Colonic mucosa (tissue), 4 donors: ENCODE data around the gene MTMR10. TPM values are rescaled to one million over a fixed set of nuclear protein-coding genes. Genes with fewer than 3 reads are reported as not detected.

Experiments used
- DNase-seq: peaks from one replicate; pipeline ENCODE4 v3.0.0-alpha.2; 2020
- H3K27ac ChIP-seq: fragments of 200-600 bp; one replicate; pipeline ENCODE4 v1.8.0; 2021
- H3K27me3 ChIP-seq: fragments of 200-600 bp; one replicate; pipeline ENCODE4 v1.8.0; 2021
- H3K36me3 ChIP-seq: fragments of 200-600 bp; one replicate; pipeline ENCODE4 v1.8.0; 2021
- H3K4me1 ChIP-seq: fragments of 200-600 bp; one replicate; pipeline ENCODE4 v1.8.0; 2021; ENCODE audit warnings: mild to moderate bottlenecking
- H3K4me3 ChIP-seq: fragments of 200-600 bp; one replicate; pipeline ENCODE4 v1.8.0; 2021
- H3K9ac ChIP-seq, 2 donors: one replicate each; pipeline ENCODE4 v1.7.0; 2013; ENCODE audit warnings: control low read depth in 2 of 2, low read depth in 2 of 2, low read length in 2 of 2
- H3K9me3 ChIP-seq: fragments of 200-600 bp; one replicate; pipeline ENCODE4 v1.8.0; 2021
- CTCF ChIP-seq: fragments of 200-600 bp; IDR thresholded peaks from one replicate; pipeline ENCODE4 v1.8.0; 2022; ENCODE audit warnings: antibody characterized with exemption, mild to moderate bottlenecking
- intact Hi-C: fragments of 100-400 bp; cut with DNase I; formaldehyde crosslinking; loops from one replicate; pipeline ENCODE4 v1.14.1; 2022
- total RNA-seq, 2 donors: library from RNA; stranded (reverse); fragmentation: NEBNext Ultra II Directional in 1 of 2; extraction: Animal tissue kit (Norgen Biotek cat#: 25700) in 1 of 2; gene quantifications; one replicate each; pipeline ENCODE4 v1.2.1, GENCODE V29; 2021
- donor health status: healthy.
- donor health status: DM: no; HTN: no; CAD: no.
- donor health status: DM: no; HTN: no; CAD: no.

The MTMR10 gene
- total RNA-seq, 2 donors from 2014 or later = 23.2 to 28.7 TPM

DNA sequence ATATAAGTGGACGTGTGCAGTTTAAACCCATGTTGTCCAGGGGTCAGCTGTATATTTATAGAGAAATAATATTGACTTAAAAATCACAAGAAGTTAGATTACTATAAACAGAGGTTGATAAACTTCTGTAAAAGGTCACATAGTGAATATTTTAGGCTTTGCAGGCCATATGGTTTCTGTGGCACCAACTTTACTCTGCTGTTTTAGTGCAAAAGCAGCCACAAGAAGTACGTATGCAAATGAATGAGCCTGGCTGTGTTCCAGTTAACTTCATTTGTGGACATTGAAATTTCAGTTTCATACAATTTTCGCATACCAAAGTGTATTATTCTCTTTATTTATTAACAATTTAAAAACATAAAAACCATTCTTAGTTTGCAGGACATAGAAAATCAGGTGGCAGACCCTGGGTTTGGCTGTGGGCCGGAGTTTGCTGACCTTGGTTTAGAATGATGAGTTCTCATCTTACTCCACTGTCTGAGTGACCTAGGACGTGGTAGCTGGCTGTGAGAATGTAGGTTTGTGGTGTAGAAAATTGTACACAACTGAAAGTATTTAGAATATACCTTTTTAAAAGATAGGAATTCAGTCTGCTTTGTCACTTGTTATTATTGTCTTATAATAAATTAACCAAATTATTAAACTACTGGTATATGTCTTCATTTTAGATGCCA is 71.4 kb downstream of the MTMR10 start:
- H3K4me3 ChIP-seq = no peak overlapping the region
- H3K4me1 ChIP-seq = no peaks in the 10 kb centered on the region
- intact Hi-C loops = no loop called here
- H3K27ac ChIP-seq = no peak overlapping the region
- H3K36me3 ChIP-seq = peaks cover under 1% of the 10 kb centered on the region
- no peak for TF ChIP-seq CTCF
- H3K27me3 ChIP-seq = no peaks in the 10 kb centered on the region
- no peak overlapping the region for H3K9ac ChIP-seq
- no peak for DNase-seq
- no peaks in the 10 kb centered on the region for H3K9me3 ChIP-seq

GRCh38 chr15:30918366-30918765 is 73.1 kb downstream of the MTMR10 start:
- no peaks in the 10 kb centered on the region for H3K27me3 ChIP-seq
- H3K27ac ChIP-seq = no peak overlapping the region
- intact Hi-C loops = no loop called here
- no peaks in the 10 kb centered on the region for H3K9me3 ChIP-seq
- H3K36me3 ChIP-seq = no peaks in the 10 kb centered on the region
- DNase-seq = no peak
- no peak for TF ChIP-seq CTCF
- H3K4me3 ChIP-seq = no peak overlapping the region
- H3K9ac ChIP-seq = no peak overlapping the region
- no peaks in the 10 kb centered on the region for H3K4me1 ChIP-seq

DNA sequence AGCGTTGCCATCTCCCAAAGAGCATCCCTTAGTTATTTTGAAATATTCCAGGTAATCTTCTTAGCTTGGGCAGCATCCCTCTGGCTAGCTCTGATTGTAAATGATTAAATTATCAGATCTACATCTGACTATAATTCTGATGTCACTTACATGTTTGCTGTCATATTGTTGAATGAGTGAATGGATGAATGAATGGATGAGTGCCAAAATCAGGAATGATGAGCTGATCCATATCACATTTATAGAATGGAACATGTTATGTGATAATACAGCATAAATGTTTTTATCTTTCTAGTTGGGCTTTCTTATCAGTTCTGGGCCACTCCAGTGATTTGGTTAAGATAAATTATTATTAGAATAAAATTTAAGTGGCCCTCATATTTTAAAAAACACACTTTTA is 73.8 kb downstream of the MTMR10 start:
- Histone ChIP-seq H3K27ac (no peak overlapping the region), H3K36me3 (no peaks in the 10 kb centered on the region), H3K27me3 (no peaks in the 10 kb centered on the region), H3K9ac (no peak overlapping the region), H3K4me3 (no peak overlapping the region), H3K9me3 (no peaks in the 10 kb centered on the region), H3K4me1 (no peaks in the 10 kb centered on the region)
- intact Hi-C loops = no loop called here
- DNase-seq = no peak
- no peak for TF ChIP-seq CTCF

GRCh38 chr15:30917013-30917412 is 74.4 kb downstream of the MTMR10 start:
- intact Hi-C loops = no loop called here
- DNase-seq = no peak
- H3K27ac ChIP-seq = no peak overlapping the region
- H3K4me1 ChIP-seq = no peaks in the 10 kb centered on the region
- TF ChIP-seq CTCF = no peak
- H3K9ac ChIP-seq = no peak overlapping the region
- no peaks in the 10 kb centered on the region for H3K9me3 ChIP-seq
- no peak overlapping the region for H3K4me3 ChIP-seq
- H3K27me3 ChIP-seq = no peaks in the 10 kb centered on the region
- no peaks in the 10 kb centered on the region for H3K36me3 ChIP-seq

- H3K36me3 ChIP-seq = no peaks in the 10 kb centered on the region
- no peak overlapping the region for H3K27ac ChIP-seq
- H3K4me3 ChIP-seq = no peak overlapping the region
- intact Hi-C loops = no loop called here
- no peaks in the 10 kb centered on the region for H3K4me1 ChIP-seq
- H3K9ac ChIP-seq = no peak overlapping the region
- no peak for DNase-seq
- TF ChIP-seq CTCF = no peak
- no peaks in the 10 kb centered on the region for H3K27me3 ChIP-seq
- no peaks in the 10 kb centered on the region for H3K9me3 ChIP-seq
These were observed 77.7 kb downstream of the MTMR10 start for GRCh38 chr15:30913761-30914160.
